ENCODE results near the gene DESI1. TPM values are rescaled to one million over a fixed set of nuclear protein-coding genes. Genes with fewer than 3 reads are reported as not detected.

The DESI1 gene
- total and polyA plus RNA-seq, 2 donors (not counting 1 experiment from before 2014, with no cell fraction given): 17.3 to 26.3 TPM

DNA sequence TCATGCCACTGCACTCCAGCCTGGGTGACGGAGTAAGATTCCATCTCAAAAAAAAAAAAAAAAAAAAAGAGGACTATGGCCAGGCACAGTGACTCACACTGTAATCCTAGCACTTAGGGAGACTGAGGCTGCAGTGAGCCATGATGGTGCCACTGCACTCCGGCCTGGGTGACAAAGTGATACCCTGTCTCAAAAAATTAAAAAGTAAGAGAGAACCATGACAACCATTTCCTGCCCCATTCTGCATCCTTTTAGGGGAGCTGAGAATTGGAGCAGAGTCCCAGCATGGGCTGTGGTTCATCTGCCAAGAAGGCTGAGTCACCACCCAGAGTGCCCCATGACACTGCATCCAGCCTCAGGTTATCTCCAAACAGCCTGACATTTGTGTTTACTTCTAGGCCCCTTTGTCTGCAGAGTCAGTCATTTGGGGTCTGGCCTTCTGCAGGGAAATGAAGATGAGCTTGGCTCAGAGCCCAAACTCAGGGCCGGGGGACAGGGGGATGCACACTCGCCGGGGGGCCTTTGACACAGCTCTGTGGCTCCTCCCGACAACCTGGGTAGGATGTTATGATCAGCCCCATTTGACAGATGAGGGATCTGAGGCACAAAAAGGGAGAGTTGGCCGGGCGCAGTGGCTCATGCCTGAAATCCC is 55.3 kb downstream of the DESI1 start:
- no peak overlapping the region for H3K27ac ChIP-seq (ENCODE audit: low read length in 2 of 2)
- H3K27me3 ChIP-seq (replicated peaks in 1 of 4; ENCODE audit: control extremely low read depth in 1 of 4, control insufficient read depth in 3 of 4, insufficient read depth in 4 of 4, low read length in 3 of 4): peaks cover 0 to 24% (median 2%) of the 10 kb centered on the region in 4 experiments
- CTCF ChIA-PET: interaction anchor here (1.0 kb wide), 1 partner anchor 39 kb away, joined by 4 read pairs; no protein-coding TSS in a partner anchor
- H3K4me1 ChIP-seq (ENCODE audit: control insufficient read depth in 2 of 2, insufficient read depth in 2 of 2, low read length in 2 of 2): no peaks in the 10 kb centered on the region
- no peaks in the 10 kb centered on the region for H3K9me3 Mint-ChIP-seq (ENCODE audit: insufficient read depth)
- POLR2A ChIA-PET: no interaction called here
- H3K4me3 ChIP-seq (ENCODE audit: control extremely low read depth in 1 of 5, extremely low read depth in 1 of 5, insufficient read depth in 1 of 5, low read depth in 2 of 5, low read length in 4 of 5): no peak overlapping the region
- no peaks in the 10 kb centered on the region for H4K20me1 ChIP-seq (ENCODE audit: control insufficient read depth, insufficient read depth, low read length, poor library complexity, severe bottlenecking)
- H3K4me2 ChIP-seq (replicated peaks; ENCODE audit: low read depth, low read length, poor library complexity, severe bottlenecking): no peak overlapping the region
- intact Hi-C loops (cut with micrococcal nuclease): no loop called here
- DNase-seq: no peak
- H3K36me3 ChIP-seq (replicated peaks in 1 of 2; ENCODE audit: control extremely low read depth in 1 of 2, control insufficient read depth in 1 of 2, extremely low read depth in 1 of 2, insufficient read depth in 2 of 2, low read length in 1 of 2): no peaks in the 10 kb centered on the region
- no peaks in the 10 kb centered on the region for H3K9me3 ChIP-seq (ENCODE audit: control extremely low read depth in 1 of 3, control insufficient read depth in 2 of 3, insufficient read depth in 1 of 3, low read length in 2 of 3)
- H3K27me3 Mint-ChIP-seq: peaks cover 21% of the 10 kb centered on the region
- H3K4me3 Mint-ChIP-seq: no peak overlapping the region
- no peaks in the 10 kb centered on the region for H3K4me1 Mint-ChIP-seq
- no peak overlapping the region for H3K27ac Mint-ChIP-seq
- ATAC-seq (ENCODE audit: low read depth): no peak
- TF ChIP-seq, protein P1, sequence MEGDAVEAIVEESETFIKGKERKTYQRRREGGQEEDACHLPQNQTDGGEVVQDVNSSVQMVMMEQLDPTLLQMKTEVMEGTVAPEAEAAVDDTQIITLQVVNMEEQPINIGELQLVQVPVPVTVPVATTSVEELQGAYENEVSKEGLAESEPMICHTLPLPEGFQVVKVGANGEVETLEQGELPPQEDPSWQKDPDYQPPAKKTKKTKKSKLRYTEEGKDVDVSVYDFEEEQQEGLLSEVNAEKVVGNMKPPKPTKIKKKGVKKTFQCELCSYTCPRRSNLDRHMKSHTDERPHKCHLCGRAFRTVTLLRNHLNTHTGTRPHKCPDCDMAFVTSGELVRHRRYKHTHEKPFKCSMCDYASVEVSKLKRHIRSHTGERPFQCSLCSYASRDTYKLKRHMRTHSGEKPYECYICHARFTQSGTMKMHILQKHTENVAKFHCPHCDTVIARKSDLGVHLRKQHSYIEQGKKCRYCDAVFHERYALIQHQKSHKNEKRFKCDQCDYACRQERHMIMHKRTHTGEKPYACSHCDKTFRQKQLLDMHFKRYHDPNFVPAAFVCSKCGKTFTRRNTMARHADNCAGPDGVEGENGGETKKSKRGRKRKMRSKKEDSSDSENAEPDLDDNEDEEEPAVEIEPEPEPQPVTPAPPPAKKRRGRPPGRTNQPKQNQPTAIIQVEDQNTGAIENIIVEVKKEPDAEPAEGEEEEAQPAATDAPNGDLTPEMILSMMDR (IDR thresholded peaks at IDR 0.05): no peak
- no peak for TF ChIP-seq EZH2 (IDR thresholded peaks at IDR 0.05; ENCODE audit: borderline replicate concordance, insufficient read depth, low read depth, low read length, poor library complexity, severe bottlenecking)
- no peak overlapping the region for H3K9ac ChIP-seq (ENCODE audit: low read length)
- 74% methylated on average over 8 of the region's 8 CpGs for WGBS (ENCODE audit: insufficient coverage)
- no peak overlapping the region for H2AFZ ChIP-seq (ENCODE audit: insufficient read depth, low read depth, low read length, poor library complexity, severe bottlenecking)
- H3K79me2 ChIP-seq (ENCODE audit: control insufficient read depth, insufficient read depth, low read length): no peaks in the 10 kb centered on the region

DNA sequence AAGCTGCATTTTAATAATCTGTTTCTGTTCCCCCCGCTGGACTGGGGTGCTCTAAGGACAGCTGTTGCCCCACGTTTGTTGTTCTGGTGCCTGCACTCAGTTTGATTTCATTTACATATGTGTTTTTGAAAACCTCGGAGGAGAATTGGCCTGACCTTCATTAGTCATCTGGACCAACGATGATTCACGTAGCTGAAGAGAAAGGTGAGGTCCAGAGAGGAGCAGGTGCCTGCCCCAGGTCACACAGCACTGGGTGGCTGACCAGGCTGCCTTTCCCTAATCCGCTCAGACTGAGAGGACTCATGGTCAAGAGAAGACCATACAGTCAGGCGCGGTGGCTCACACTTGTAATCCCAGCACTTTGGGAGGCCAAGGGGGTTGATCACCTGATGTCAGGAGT is 56.3 kb downstream of the DESI1 start:
- Histone ChIP-seq H3K79me2 (ENCODE audit: control insufficient read depth, insufficient read depth, low read length) (no peaks in the 10 kb centered on the region), H3K4me3 (ENCODE audit: control extremely low read depth in 1 of 5, extremely low read depth in 1 of 5, insufficient read depth in 1 of 5, low read depth in 2 of 5, low read length in 4 of 5) (no peak overlapping the region), H3K27me3 (replicated peaks in 1 of 4; ENCODE audit: control extremely low read depth in 1 of 4, control insufficient read depth in 3 of 4, insufficient read depth in 4 of 4, low read length in 3 of 4) (peaks cover 0 to 31% (median 6%) of the 10 kb centered on the region in 4 experiments), H3K9ac (ENCODE audit: low read length) (no peak overlapping the region), H4K20me1 (ENCODE audit: control insufficient read depth, insufficient read depth, low read length, poor library complexity, severe bottlenecking) (no peaks in the 10 kb centered on the region), H3K27ac (ENCODE audit: low read length in 2 of 2) (no peak overlapping the region), H3K4me1 (ENCODE audit: control insufficient read depth in 2 of 2, insufficient read depth in 2 of 2, low read length in 2 of 2) (no peaks in the 10 kb centered on the region), H3K4me2 (replicated peaks; ENCODE audit: low read depth, low read length, poor library complexity, severe bottlenecking) (no peak overlapping the region), H2AFZ (ENCODE audit: insufficient read depth, low read depth, low read length, poor library complexity, severe bottlenecking) (no peak overlapping the region), H3K9me3 (ENCODE audit: control extremely low read depth in 1 of 3, control insufficient read depth in 2 of 3, insufficient read depth in 1 of 3, low read length in 2 of 3) (no peaks in the 10 kb centered on the region), H3K36me3 (replicated peaks in 1 of 2; ENCODE audit: control extremely low read depth in 1 of 2, control insufficient read depth in 1 of 2, extremely low read depth in 1 of 2, insufficient read depth in 2 of 2, low read length in 1 of 2) (no peaks in the 10 kb centered on the region)
- intact Hi-C loops (cut with micrococcal nuclease): no loop called here
- DNase-seq: no peak
- H3K4me3 Mint-ChIP-seq: no peak overlapping the region
- H3K27ac Mint-ChIP-seq: no peak overlapping the region
- ChIA-PET CTCF (no interaction called here), POLR2A (no interaction called here)
- ATAC-seq (ENCODE audit: low read depth): no peak
- H3K9me3 Mint-ChIP-seq (ENCODE audit: insufficient read depth): no peaks in the 10 kb centered on the region
- TF ChIP-seq, protein P1 (IDR thresholded peaks at IDR 0.05): no peak
- TF ChIP-seq EZH2 (IDR thresholded peaks at IDR 0.05; ENCODE audit: borderline replicate concordance, insufficient read depth, low read depth, low read length, poor library complexity, severe bottlenecking): no peak
- no peaks in the 10 kb centered on the region for H3K4me1 Mint-ChIP-seq
- peaks cover 28% of the 10 kb centered on the region for H3K27me3 Mint-ChIP-seq
- WGBS (ENCODE audit: insufficient coverage): 83% methylated on average over 7 of the region's 8 CpGs

All from B cell (primary cell).